ENCODE measurements around the gene CAV1.

The CAV1 gene

DNA sequence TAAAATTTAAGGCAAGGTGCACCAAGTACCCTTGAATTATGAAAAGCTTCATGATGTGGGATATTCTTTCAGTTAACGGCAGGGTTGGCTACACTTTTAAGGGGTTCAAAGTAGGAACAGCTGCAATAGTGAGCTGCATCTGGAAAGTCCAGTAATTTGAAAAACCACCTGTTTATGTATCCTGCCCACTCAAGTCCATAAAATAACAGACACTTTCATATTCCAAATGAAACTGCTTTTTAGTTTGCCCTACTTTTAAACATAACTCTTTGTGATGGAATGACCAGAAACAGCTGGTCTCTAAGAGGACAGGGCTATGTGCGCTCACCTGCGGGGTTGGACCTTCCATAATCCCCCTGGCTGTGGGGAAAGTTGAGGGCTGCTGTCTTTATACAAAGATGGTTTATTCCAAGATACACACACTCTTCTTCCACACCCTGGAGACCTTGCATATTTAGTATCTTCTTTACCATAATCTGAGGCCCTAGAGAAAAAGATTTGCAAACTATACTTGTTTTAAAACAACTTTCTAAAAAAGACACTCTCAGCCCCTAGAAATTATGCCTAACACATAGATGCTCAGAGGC, 7.4 kb downstream of the CAV1 start:
- no peak for DNase-seq (ENCODE audit: low spot score)

- no peak for DNase-seq (ENCODE audit: low spot score)
These were observed 10.0 kb downstream of the CAV1 start for GRCh38 chr7:116534790-116535189.

- no peak for DNase-seq (ENCODE audit: low spot score)
These were observed 10.6 kb downstream of the CAV1 start for GRCh38 chr7:116535416-116535815.

- no peak for DNase-seq (ENCODE audit: low spot score)
These were observed 13.3 kb downstream of the CAV1 start for GRCh38 chr7:116538138-116538537.

- no peak for DNase-seq (ENCODE audit: low spot score)
These were observed 15.0 kb downstream of the CAV1 start for GRCh38 chr7:116539879-116540278.

DNA sequence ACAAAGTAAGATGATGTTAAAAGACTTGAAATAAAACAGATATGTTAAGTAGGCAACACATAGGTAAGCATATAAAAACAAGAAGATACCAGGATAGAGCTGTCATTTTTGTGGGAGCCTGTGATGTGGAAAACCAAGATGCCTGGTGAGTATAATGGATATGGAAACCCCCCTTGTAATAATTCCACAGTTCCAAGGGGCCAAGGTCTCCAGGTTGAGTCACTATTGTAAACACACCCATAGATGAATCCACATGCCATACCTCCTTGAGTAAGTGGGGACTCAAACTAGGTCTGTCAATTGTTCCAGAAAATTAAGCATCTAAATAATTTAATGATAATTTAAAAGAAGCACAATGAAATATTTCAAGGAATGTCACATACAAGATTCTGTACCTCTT, 15.9 kb downstream of the CAV1 start:
- no peak for DNase-seq (ENCODE audit: low spot score)

GRCh38 chr7:116541951-116542350, 17.1 kb downstream of the CAV1 start:
- no peak for DNase-seq (ENCODE audit: low spot score)

- no peak for DNase-seq (ENCODE audit: low spot score)
These were observed 17.8 kb downstream of the CAV1 start for GRCh38 chr7:116542618-116543017.

DNA sequence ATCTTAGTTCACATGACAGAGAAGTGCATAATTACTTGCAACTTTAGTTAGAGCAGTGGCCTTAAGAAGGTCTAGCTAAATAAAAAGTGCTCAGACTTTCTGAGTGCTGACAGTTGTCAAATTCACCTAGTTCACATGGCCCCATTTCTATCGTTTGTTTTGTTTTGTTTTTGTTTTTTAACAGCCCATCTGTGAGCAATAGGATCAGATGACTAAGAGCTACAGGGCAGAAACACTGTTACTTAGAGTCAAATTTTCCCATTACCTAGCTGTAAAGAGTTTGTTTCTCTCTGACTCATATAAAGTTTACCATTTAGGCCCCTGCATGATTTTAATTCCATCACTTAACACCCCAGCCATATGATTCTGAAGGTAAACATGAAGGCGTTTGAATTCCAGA, 18.8 kb downstream of the CAV1 start:
- no peak for DNase-seq (ENCODE audit: low spot score)

DNA sequence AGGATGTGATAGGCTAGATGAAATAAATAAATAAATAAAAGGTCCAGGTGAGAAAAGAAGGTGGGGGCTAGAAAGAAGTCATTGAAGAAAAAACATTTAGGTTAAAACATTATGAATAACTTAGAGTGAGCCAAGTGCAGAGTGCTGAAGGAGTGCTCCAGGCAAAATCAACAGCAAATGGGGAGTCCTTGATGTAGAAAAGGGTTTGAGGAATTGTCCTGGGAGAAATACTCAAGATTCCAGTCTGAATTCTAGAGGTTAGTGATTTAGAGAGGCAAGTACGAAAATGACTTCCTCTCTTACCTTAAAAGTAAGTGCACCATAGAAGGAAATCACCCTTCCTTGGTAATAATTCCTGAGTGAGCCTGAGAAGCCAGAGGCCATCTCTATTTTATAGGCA, 19.7 kb downstream of the CAV1 start:
- no peak for DNase-seq (ENCODE audit: low spot score)

GRCh38 chr7:116545411-116545993, 20.7 kb downstream of the CAV1 start:
- DNase-seq (ENCODE audit: low spot score): no peak

DNA sequence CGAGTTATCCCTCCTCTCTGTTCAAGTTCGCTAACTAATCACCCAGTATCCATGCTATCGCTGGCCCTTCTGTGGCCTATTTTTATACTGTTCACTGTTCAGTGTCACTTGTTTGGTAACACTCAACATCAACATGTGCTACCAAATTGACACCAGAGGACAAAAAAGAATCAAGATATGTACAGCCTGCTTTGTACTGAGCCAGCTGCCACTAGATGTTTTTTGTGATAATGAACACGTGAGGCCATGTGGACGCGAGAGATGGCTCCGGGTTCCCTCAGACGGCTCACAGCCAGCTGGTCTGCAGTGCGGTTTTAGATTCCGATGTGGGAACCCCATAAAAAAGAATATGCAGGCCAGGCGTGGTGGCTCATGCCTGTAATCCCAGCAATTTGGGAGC, 21.2 kb downstream of the CAV1 start:
- no peak for DNase-seq (ENCODE audit: low spot score)

DNA sequence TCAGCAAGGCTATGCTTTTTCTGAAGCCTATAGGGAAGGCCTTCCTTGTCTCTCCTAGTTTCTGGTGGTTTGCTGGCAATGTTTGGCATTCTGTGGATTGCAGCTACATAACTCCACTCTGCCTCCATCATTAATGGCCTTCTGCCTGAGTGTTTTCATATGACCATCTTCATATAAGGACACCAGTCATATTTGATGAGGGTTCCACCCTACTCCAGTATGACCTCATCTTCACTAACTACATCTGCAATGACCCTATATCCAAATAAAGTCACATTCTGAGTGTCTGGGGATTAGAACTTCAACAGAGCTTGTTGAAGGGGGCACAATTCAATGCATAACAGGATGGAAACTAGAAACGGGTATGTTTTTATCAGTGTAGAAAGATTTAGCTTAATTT, 22.1 kb downstream of the CAV1 start:
- no peak for DNase-seq (ENCODE audit: low spot score)

GRCh38 chr7:116547347-116547746, 22.5 kb downstream of the CAV1 start:
- no peak for DNase-seq (ENCODE audit: low spot score)

GRCh38 chr7:116548506-116548905, 23.7 kb downstream of the CAV1 start:
- DNase-seq (ENCODE audit: low spot score): no peak

GRCh38 chr7:116549370-116549769, 24.5 kb downstream of the CAV1 start:
- no peak for DNase-seq (ENCODE audit: low spot score)

DNA sequence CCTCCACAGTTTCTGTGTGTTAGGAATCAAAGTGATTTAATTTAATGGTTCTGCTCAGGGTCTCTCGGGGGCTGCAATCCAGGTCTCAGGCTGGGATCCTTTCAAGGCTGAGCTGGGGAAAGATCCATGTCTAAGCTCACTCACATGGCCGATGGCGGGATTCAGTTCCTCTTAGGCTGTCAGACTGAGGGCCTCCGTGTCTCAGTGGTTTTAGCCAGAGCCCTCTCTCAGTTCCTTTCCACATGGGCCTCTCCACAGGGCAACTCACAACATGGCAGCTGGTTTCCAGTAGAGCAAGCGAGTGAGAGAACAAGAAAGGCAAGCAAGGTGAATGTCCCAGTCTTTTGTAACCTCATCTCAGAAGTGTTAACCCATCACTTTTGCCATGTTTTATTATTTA, 26.9 kb downstream of the CAV1 start:
- no peak for DNase-seq (ENCODE audit: low spot score)

- no peak for DNase-seq (ENCODE audit: low spot score)
These were observed 27.8 kb downstream of the CAV1 start for GRCh38 chr7:116552602-116553001.

DNA sequence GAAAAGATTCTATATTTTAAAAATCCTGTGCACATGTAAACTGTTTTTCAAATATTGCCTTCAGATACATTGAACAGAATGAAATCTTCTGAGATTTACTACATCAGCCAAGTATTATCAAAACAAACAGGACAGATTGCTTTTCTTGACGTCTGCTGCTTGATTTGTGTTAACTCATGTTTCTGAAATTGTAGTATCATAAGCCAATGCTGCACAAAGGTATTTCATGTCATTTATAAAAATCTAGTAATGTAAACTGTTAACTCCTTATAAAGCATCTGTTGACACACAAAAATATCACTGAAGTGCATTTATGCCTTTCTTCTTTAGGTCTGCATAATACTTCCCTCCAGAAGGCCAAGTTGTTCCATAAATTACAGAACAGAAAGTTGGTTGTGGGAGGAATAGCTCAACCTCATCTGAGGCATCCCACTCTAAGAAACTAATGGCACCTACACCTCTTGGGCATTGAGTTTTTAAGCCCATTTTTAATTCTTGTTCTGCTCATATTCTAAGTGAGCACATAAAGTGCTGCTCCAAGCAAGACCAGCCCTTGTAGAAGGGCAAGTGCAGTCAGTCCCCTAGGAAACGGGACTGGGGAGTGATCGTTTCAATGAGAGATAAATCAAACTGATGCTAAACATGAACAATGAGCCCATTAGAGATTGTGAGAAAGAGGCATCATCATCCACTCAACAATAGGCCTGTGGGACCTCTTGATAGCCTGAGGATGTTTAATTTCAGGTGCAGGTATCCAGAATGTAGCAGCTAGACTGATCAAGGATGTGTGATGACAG, 28.5 kb downstream of the CAV1 start:
- no peak for DNase-seq (ENCODE audit: low spot score)

GRCh38 chr7:116554436-116554835, 29.6 kb downstream of the CAV1 start:
- DNase-seq (ENCODE audit: low spot score): no peak

DNA sequence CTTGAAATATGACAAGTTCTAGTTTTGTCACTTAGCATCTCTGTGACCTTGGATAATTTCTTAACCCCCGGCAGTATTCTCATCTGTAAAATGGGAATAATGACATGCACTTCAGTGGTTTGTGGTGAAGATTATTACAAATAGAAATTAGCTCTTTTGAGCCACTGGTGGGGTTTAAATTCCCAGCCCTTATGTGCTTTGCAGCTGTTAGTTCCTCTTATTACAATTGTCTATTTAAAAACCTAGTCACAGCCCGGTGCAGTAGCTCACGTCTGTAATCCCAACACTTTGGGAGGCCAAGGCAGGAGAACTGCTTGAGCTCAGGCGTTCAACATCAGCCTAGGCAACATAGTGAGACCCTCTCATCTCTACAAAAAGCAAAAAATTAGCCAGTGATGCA, 30.1 kb downstream of the CAV1 start:
- DNase-seq (ENCODE audit: low spot score): no peak

DNA sequence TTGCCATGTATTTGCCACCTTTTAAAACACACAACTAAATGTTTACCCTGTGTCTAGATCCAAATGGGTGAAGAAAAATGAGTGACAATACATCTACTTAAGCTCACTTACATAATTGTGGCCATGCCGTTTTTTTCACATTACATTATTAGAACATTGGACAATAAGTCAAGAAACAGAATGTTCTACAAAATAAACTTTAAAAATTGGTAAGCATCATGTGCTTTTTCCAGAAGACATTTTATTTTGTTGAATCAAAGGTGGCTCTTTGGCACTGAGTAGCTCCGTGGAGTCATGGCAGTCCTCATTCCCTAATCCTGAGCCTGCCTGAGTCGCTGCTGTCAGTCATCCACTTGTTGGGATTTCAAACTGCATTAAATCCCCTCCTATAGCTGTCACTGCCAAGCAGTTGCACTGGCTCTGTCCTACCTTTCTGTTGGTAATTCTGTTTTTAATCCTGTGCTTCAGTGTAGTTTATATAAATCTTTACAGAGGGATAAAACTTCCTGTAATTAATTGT, 32.3 kb downstream of the CAV1 start:
- no peak for DNase-seq (ENCODE audit: low spot score)

DNA sequence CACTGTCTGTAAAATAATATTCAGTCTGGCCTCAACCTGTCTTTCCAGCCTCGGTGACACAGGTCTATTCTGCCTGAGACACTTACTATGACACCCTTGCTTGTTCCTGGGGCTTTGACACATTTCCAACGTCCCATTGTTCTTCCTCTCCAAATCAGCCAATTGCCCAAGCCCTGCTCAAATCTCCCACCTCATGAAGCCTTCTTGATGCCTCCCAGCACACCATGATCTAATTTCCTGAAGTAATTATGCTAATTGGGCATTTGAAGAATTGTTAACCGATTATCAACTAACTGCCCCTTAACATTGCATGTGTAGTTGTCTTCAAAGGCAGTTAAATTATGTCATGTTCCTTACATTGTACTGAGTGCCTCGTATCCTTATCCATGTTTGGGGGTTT, 33.1 kb downstream of the CAV1 start:
- no peak for DNase-seq (ENCODE audit: low spot score)

Data from ecto neural progenitor cell (in vitro differentiated cells).